ENCODE measurements around the gene POLK.

The POLK gene

DNA sequence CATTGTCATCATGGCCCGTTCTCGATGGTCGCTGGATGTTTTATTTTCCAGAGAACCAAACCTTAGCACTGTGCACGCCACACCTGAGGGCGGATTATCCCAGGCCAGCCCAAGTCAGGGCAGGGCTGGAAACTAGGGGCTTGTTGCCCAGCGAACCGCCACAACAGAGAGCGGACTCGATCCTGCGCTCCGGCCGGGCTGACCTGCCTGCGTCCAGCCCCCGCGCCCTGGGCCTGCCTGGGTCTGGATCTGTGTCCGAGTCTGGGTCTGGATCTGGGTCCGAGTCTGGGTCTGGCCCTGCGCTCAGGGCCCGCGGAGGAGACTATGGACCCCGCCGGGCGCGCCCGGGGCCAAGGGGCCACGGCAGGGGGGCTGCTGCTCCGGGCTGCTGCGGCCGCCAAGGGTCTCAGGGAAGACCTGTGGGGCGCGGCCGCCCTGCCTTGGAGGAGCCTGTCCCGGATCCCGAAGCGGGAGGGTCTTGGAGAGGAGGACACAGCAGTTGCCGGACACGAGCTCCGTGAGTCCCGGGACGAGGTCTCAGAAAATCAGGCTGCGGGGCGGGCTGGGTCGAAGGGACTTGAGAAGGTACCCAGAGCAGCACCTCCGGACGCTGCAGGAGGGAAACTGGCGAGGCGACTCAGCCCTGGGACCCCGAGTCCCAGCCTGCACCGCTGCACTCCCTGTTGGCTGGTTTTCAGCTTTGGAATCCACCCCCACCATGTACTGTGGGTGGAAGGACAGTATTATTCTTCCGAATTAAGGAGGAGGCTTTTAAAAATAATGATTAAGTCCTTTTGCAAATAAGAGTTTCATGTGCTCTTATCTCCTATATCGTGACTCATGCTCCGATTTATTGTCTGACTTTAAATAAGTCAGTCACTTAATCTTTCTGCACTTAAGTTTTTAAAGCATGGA lies 99.9 kb downstream of the POLK start, which contains the start of gene ANKDD1B:
TSS of gene ANKDD1B (plus strand) at position 143 of the 915 bp plus-strand sequence. CDS start at position 325, 182 bp downstream.
- no peak for DNase-seq

DNA sequence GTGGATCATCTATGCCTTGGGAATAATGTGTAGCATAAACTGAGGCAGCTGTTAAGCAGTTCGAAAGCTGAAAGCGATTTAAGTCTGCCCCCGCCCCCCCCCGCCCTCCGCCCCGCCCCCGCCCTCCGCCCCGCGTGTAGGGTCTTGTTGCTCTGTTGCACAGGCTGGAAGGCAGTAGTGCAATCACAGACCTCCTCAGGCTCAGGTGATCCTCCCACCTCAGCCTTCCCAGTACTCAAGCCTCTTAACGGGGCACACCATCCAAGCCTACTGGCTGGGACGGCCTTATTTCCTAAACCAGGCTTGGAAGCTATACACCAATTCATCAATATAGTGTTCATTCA lies 100.5 kb downstream of the POLK start:
- DNase-seq: no peak

DNA sequence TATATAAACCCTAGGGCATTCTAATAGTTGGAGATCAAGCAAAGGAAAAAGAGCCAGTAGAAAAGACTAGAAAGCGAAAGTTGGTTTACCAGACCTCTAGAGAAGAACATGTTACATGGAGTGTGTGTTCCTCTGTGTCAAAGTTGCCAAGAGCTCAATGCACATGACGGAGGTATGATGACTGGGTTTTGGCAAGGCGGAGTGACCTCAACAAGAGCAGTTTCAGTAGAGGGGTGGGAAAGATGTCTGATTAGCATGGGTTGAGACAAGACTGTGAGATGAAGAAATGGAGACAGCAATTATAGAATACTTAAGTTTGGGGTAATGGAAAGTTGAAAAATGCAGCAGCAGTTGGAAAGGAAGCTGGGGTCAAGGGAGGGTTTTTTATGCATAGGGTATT lies 101.2 kb downstream of the POLK start:
- DNase-seq: no peak

DNA sequence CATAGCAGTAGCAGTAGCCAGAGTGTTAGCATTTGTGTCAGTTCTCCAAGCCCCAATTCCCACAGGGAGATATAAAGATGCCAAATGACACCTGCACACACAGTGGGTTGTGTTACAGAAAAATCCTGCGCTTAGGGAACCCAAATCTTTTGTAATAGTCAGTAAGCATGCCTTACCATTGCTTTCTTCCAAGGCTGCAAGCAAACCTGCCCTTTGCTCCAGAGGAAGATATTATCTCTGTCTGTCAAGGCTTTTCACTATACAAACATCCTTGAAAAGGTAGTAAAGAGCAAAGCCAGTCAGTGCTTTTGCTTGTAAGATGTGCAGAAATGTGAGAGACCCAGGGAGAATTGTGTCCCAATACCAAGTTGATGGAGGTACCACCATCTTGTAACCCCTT lies 102.5 kb downstream of the POLK start:
- no peak for DNase-seq

DNA sequence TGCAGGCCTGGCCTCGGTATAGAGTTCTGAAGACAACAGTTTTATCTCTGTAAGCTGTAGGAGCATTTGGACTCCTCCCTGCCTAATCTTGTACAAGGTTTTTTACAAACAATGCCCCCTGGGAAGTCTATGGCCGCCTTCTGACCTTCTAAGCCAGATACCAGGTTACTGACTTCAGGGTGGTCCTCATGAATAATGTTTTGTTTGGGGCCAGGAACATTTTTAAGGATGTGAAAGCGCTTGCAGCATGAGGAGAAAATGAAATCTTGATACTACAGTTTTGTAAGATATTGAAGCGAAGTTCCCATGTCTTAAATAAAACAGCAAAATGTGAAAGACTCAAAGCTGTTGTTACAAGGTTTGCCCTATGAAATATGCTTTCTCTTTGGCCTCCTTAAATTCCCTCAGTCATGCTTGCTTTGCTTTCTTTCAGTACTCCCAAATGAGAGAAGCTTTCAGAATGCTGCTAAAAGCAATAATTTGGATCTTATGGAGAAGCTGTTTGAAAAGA lies 104.7 kb downstream of the POLK start:
- DNase-seq: no peak

DNA sequence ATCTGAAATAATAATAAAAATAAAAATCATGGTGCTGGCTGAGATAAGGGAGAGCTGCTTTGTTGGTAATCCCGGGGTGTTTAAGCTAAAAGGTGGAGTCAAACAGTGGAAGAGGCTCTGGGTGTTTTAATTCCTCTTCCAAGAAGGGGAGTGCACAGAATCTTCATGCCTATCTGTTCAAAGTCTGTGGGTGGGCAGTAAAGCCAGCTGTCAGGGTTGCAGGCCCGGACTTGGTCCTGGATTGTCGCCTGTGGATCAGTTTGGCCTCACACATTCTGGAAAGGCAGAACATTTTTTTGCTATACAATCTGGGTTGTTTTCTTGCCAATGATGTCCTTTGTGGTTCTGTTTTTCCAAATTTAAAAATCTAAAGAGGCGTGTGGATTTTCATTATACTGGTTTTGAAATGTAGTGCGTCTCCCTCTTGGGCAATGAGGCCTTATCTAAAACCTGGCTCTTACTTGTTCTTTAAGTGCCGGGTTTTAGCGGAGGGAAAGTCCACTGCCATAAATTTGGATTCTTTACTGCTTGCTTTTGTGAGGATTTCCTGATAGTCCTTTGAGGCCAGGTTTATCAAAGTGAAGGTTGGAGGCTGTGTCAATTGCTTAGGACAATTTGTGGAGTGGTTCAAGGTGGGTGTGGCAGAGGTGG lies 105.4 kb downstream of the POLK start:
- no peak for DNase-seq

DNA sequence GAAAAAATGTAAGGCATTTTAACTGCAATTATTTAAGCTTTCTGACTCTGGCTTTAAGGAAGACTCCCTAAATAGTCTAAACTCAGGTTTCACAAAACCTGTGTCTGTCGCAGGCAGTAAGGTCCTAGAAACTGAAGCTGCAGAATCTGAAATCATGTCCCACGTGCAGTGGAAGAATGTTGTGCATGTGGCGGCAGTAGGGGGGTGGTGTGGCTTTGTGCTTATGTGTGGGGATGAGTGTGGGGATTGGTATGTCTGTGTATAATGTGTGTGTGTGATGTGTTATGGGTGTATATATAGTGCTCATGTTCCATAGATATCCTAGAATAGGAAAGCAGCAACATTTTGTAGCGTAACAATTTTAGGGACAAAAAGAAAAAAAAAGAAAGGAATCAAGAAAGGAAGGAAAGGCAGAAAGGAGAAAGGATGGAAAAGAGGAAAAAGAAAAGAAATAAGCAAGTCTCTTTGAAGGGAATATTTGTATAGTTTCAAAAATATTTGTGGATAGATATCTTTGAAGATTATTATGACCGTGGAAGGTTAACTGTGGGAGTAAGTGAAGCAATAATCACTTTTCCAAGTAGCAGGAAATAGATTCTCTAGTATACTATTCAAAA lies 106.2 kb downstream of the POLK start:
- no peak for DNase-seq

DNA sequence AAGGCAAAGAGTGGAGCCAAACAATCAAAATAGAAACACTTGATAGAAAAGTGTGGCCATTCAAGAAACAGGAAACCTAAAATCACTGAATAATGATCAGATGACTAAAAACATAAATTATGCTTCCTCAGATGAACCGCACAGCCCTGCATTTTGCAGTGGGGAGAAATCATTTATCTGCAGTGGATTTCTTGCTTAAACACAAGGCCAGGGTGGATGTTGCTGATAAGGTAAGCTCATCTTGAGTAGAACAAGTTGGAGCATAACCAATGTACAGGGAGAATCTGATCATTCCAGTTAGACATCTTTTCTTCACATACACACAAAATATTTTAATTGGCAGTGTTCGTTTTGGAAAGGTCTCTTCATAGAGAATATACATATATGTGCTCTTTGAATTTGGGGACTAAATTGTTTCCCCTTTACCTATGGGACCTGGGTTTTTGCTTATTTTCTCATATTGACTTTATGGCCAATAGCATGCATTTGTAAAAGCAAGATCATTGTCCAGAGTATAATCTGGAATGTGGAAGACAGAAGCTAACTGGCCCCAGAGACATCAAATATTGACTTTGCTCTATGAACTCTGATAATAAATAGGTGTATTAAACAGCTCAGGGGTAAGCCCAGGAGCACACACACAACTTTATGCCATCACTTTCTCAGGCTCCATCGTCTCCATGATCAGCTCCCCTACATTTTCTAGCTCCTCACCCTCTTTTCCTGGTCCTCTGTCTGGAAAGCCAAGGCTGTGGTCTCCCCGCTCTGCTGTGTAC lies 108.7 kb downstream of the POLK start:
- DNase-seq: no peak

DNA sequence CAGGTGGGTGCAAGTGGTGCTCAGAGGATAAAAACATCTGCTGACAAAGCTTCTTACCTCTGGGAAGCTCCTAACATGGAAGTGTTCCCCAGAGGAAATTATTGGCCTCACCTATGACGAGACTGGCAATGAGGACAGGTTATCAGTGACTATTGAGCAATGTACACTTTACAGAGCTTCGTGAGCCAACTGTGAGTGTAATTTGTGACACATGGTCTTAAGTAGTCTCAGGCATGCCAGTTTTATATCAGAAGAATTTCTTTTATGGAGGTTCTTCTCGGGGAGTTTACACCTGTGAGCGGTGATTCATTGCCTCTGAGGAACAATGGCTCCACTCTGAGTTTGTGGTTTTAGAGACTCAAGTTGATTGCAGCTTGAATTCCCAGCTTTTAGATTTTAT lies 110.9 kb downstream of the POLK start:
- no peak for DNase-seq

DNA sequence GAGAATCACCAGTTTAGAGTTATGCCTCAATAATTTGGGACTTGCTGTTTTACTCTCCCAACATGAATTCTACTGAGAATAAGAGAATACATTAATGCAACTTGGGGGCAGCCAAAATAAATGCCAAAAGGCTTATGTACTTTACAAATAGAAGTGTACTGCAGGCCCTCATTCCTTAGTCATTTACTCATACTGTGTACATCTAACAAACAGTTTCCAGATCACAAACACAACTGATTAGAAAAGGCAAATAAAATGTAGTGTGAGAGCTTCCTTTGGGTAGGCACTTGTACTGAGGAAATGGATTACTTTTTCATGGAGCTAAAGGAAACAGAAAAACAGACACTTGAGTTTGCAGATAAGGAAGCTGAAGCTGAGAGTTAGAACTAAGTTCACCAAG lies 112.2 kb downstream of the POLK start:
- DNase-seq: no peak

DNA sequence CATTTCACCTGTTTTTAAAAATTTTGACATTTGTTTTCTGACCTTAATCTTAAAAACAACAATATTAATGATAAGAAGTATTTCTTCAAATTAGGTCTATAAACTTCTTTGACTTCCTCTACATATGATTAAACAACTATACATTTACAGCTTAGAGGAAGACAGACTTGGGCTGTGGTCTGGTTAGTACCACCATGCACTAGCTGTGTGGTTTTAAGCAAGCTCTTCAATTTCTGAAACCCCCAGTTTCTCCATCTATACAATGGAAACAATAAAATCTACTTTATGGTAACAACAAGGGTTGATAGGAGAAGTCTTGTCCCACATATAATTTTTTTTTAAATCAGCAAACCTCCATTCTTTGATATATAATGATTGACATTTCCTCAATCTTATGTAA lies 115.3 kb downstream of the POLK start:
- no peak for DNase-seq

DNA sequence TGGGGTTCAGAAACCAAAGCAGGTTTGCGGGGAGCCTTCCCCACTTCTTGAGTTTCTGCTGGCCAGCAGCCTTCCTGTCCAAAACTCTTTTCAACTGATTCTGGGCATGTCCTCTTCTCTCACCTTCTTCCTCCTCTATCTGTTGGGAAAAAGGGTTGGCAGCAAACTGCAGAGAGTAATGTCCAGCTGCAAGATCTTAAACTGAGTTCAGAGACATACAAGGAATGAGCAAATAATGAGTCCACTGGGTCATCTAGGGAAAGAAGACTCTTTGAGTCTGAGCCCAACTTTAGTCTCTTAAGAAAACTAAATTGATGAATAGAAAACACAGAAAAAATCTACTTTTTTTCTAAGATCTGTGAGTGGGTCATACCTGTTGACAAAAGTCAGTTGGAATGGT lies 116.1 kb downstream of the POLK start:
- no peak for DNase-seq

DNA sequence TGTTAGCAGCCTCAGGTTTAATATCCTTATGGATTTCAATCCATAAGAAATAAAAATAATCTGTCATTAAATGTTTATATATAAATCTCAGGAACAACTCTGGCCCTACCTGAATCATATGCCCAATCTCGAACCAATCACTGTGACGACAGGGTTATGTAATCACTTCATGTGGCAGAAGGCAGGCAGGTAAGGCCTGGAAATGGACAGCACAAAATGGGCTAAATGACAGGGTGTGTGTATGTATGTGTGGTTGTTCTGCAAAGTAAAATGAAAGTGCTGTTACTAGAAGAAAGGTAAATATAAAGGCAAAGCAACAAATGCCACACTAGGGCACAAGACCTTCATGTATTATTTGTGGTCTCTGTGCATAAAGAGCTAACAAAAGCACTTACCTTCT lies 119.2 kb downstream of the POLK start:
- DNase-seq: no peak

DNA sequence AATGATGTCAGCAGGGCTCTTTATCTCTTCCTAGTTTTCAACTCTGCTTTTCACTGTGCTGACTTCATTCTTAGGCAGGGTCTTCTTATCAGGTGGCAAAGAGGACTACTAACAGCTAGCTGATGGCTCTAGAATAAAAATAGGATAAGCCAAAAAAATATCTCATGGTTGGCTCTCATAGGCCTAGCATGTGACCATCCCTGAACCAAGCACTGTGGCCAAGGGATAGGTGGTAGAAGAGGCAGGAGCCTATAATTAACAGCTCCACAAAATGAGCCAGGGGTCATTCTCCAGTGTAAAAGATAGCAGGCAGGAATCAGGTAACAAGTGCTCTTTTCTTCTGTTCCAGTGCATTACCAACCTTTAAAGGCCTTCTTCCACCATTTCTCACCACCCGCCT lies 120.6 kb downstream of the POLK start:
- DNase-seq: no peak

DNA sequence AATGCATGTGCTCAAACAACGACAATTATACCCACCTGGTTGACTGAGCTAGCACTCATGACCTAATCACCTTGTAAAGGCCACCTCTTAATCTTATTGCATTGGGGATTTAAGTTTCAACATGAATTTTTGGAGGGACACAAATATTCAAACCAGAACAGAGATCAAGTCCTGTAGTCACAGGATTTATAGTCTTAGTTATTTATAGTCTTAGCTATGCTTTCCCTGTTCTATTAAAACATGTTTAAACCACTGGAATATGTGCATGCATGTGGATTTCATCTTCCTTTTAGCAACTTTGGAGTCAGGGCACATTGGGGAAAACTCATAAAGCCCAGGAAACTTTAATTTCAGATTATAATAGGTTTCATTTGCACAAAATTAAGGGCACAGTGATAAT lies 126.3 kb downstream of the POLK start:
- DNase-seq: no peak

DNA sequence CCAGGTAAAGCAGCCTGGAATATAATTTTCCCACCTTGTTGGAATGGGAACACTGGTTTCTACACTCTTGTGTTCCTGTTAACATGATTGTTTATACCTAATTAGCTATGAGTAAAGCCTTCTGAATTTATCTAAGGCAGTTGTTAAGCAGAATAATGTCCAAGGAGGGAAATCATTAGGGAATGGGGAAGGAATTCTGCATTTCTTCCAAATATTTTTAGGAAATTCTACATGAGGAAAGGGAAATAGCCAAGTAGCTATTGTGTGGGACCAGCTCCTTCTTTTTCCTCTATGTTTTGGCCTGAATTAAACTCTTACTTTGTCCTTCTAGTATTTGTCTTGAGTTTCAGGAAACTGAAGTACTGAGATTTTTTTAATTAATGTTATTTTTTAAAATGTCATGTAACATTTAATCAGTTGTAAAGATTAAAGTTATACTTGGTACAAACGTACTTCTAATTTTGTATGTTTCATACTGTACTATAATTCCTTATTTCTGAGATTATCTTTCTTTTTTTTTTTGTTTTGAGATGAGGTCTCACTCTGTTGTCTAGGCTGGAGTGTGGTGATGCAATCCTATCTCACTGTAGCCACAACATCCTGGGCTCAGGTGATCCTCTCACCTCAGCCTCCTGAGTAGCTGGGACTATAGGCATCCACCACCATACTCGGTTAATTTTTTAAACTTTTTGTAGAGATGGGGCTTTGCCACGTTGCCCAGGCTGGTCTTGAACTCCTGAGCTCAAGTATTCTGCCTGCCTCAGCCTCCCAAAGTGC lies 128.0 kb downstream of the POLK start:
- DNase-seq: no peak

DNA sequence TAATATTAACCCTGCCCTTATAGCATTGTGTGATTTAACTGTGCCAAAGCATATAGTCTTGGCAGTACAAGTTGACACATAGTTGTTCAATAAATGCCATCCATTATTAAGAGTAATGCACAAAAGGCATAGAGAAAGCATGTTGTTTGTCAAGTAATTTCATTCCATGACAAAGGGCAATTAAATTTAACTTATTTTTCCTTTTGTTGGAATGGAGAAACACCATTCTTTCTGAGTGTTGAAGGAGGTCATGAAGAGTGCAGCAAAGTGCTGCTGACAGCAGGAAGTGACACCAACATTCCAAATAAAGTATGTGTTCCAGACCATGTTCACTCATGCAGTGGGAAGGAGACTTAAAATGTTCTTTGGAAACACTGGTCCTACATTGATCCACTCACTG lies 128.7 kb downstream of the POLK start:
- no peak for DNase-seq

DNA sequence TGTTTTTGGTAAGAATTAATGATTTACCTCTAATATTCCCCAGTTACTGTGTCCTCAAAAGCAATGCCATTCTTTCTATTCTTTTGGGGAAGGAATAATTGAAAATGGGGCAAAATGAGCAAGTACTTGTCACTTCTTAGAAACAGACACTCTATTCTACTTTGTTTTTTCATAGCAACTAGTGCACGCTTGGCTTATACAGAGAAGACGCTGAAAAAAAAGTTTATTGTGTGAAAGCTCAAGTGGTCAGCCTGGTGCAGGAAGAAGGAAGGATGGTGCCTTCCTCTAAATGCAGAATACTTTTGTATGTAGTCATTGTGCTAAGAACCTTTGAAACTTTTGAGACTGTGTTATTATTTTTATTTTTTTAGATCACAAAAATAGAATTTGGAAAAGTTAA lies 129.1 kb downstream of the POLK start:
- DNase-seq: no peak

DNA sequence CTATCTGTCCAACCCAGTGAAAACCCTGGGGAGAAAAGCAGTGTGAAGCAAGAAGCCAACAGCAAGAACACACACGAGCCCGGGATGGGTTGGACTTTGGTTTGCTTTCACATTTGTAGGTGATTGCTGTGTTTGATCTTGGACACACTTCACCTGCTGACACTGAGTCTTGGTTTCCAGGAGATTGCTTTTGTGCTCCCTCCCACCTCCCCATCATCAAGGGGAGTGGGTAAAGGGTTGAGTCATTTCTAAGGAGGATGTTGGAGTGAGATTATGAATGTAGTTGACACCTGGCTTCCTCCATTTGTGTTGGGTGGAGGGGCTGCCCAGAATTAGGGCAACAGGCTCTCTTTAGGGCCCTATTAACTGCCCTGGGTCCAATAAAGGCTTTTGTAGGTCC lies 137.0 kb downstream of the POLK start:
- no peak for DNase-seq

All from stimulated activated naive CD4-positive, alpha-beta T cell (primary cell).